Mesenchymal stem cell (in vitro differentiated cells and primary cell): ENCODE data around the gene TBC1D8.
A peak's percentile ranks its signal among the peaks of the same experiment; 100 is the strongest.

Experiments
- DNase-seq: peaks from one replicate; pipeline ENCODE4 v3.0.0-alpha.2; 2013
- H2AFZ ChIP-seq: one replicate; pipeline ENCODE4 v1.6.1; 2013; ENCODE audit warnings: low read depth, mild to moderate bottlenecking, control low read depth, inconsistent platforms, low read length, moderate library complexity
- H2AK5ac ChIP-seq: 2 replicates; pipeline ENCODE4 v1.6.1; 2013; ENCODE audit warnings: low read length, moderate library complexity, mild to moderate bottlenecking, inconsistent platforms; ENCODE audit not compliant: severe bottlenecking
- H2BK120ac ChIP-seq: one replicate; pipeline ENCODE4 v1.6.1; 2013; ENCODE audit warnings: low read depth, mild to moderate bottlenecking, inconsistent platforms, low read length, moderate library complexity
- H2BK12ac ChIP-seq, 2 experiments: one replicate each; pipeline ENCODE4 v1.6.1; 2013; ENCODE audit warnings: inconsistent platforms in 2 of 2, low read length in 2 of 2, mild to moderate bottlenecking in 2 of 2, moderate library complexity in 2 of 2, control low read depth in 1 of 2
- H2BK15ac ChIP-seq: one replicate; pipeline ENCODE4 v1.6.1; 2013; ENCODE audit warnings: mild to moderate bottlenecking, low read depth, inconsistent platforms; ENCODE audit not compliant: poor library complexity, severe bottlenecking
- H2BK5ac ChIP-seq: 2 replicates; pipeline ENCODE4 v1.6.1; 2013; ENCODE audit warnings: low read depth, mild to moderate bottlenecking, low read length, control low read depth, inconsistent platforms; ENCODE audit not compliant: poor library complexity, severe bottlenecking
- H3K14ac ChIP-seq, 2 experiments: one replicate each; pipeline ENCODE4 v1.6.1; 2013; ENCODE audit warnings: inconsistent platforms in 2 of 2, low read length in 2 of 2, control low read depth in 1 of 2, mild to moderate bottlenecking in 1 of 2, moderate library complexity in 1 of 2
- H3K18ac ChIP-seq, 2 experiments: one replicate each; pipeline ENCODE4 v1.6.1; 2013; ENCODE audit warnings: inconsistent platforms in 2 of 2, low read length in 2 of 2, control low read depth in 1 of 2, low read depth in 1 of 2, mild to moderate bottlenecking in 1 of 2
- H3K23ac ChIP-seq, 2 experiments: one replicate each; pipeline ENCODE4 v1.6.1; 2013; ENCODE audit warnings: inconsistent platforms in 2 of 2, low read length in 2 of 2, mild to moderate bottlenecking in 2 of 2, moderate library complexity in 2 of 2, control low read depth in 1 of 2
- H3K27ac ChIP-seq: 2 replicates; pipeline ENCODE4 v1.5.1; 2013; ENCODE audit warnings: mild to moderate bottlenecking, moderate library complexity, low read length, control low read depth, inconsistent platforms; ENCODE audit not compliant: poor library complexity, severe bottlenecking
- H3K27me3 ChIP-seq, 2 experiments: 2 replicates each; pipeline versions ENCODE4 v1.6.1 to v1.7.0; 2013; ENCODE audit warnings: low read length in 2 of 2, mild to moderate bottlenecking in 2 of 2, moderate library complexity in 2 of 2, control low read depth in 1 of 2, inconsistent platforms in 1 of 2; ENCODE audit not compliant: control insufficient read depth in 1 of 2, insufficient read depth in 1 of 2
- H3K36me3 ChIP-seq, 2 experiments: 2 replicates each; pipeline versions ENCODE4 v1.6.1 to v1.7.0; 2013; ENCODE audit warnings: low read length in 2 of 2, control low read depth in 1 of 2, inconsistent platforms in 1 of 2, low read depth in 1 of 2, mild to moderate bottlenecking in 1 of 2; ENCODE audit not compliant: insufficient read depth in 2 of 2, control insufficient read depth in 1 of 2
- H3K4ac ChIP-seq, 2 experiments: one replicate each; pipeline ENCODE4 v1.6.1; 2013; ENCODE audit warnings: inconsistent platforms in 2 of 2, low read length in 2 of 2, mild to moderate bottlenecking in 2 of 2, moderate library complexity in 2 of 2, control low read depth in 1 of 2, low read depth in 1 of 2
- H3K4me1 ChIP-seq: 2 replicates; pipeline ENCODE4 v1.6.1; 2013; ENCODE audit warnings: low read depth, low read length, control low read depth; ENCODE audit not compliant: control insufficient read depth, insufficient read depth
- H3K4me2 ChIP-seq: 2 replicates; pipeline ENCODE4 v1.6.1; 2013; ENCODE audit warnings: low read length, mild to moderate bottlenecking, inconsistent platforms; ENCODE audit not compliant: poor library complexity, severe bottlenecking
- H3K4me3 ChIP-seq, 2 experiments: 2 replicates each; pipeline versions ENCODE4 v1.5.1 to v1.7.0; 2013; ENCODE audit warnings: low read length in 2 of 2, mild to moderate bottlenecking in 2 of 2, control low read depth in 1 of 2, low read depth in 1 of 2; ENCODE audit not compliant: insufficient read depth in 1 of 2
- H3K79me1 ChIP-seq: replicated peaks from 2 replicates; pipeline ENCODE4 v1.6.1; 2013; ENCODE audit warnings: mild to moderate bottlenecking, control low read depth, low read length, inconsistent platforms; ENCODE audit not compliant: poor library complexity, severe bottlenecking
- H3K9ac ChIP-seq: 2 replicates; pipeline ENCODE4 v1.7.0; 2013; ENCODE audit warnings: mild to moderate bottlenecking, low read length, moderate library complexity
- H3K9me3 ChIP-seq: 2 replicates; pipeline ENCODE4 v1.7.0; 2013; ENCODE audit warnings: mild to moderate bottlenecking, low read length; ENCODE audit not compliant: control insufficient read depth
- H4K8ac ChIP-seq: one replicate; pipeline ENCODE4 v1.6.1; 2013; ENCODE audit warnings: inconsistent platforms, mild to moderate bottlenecking, low read length, moderate library complexity
- H4K91ac ChIP-seq: one replicate; pipeline ENCODE4 v1.6.1; 2013; ENCODE audit warnings: mild to moderate bottlenecking, low read length, inconsistent platforms
- WGBS: methylation state at CpG from one replicate; pipeline ENCODE4 v1.1.7; 2013; ENCODE audit warnings: mixed read lengths; 5-methylcytosine and 5-hydroxymethylcytosine counted together

The TBC1D8 gene

GRCh38 chr2:101108357-101108756 is 42.8 kb downstream of the TBC1D8 start:
- Histone ChIP-seq H3K36me3 (no peaks in the 10 kb centered on the region), H4K91ac (no peak overlapping the region), H3K14ac (no peak overlapping the region), H3K23ac (no peak overlapping the region), H3K27me3 (no peaks in the 10 kb centered on the region), H2AFZ (no peak overlapping the region), H2BK15ac (no peak overlapping the region), H2BK120ac (no peak overlapping the region), H2AK5ac (no peak overlapping the region), H2BK5ac (no peak overlapping the region), H3K27ac (no peak overlapping the region), H3K4ac (no peak overlapping the region), H3K9me3 (no peaks in the 10 kb centered on the region), H4K8ac (no peak overlapping the region), H3K9ac (no peak overlapping the region), H3K79me1 (peaks cover 5% of the 10 kb centered on the region), H3K4me1 (peaks cover 11% of the 10 kb centered on the region), H3K18ac (peak overlapping the region in 1 of 2 experiments; percentile 42), H3K4me2 (no peak overlapping the region), H2BK12ac (peak overlapping the region in 1 of 2 experiments; percentile 66), H3K4me3 (no peak overlapping the region)
- DNase-seq = no peak
- WGBS = 96% methylated on average over 8 of the region's 8 CpGs

GRCh38 chr2:101107241-101107640 is 43.9 kb downstream of the TBC1D8 start:
- Histone ChIP-seq H2AFZ (no peak overlapping the region), H3K9me3 (peaks cover 6% of the 10 kb centered on the region), H2BK15ac (no peak overlapping the region), H3K36me3 (no peaks in the 10 kb centered on the region), H3K27me3 (no peaks in the 10 kb centered on the region), H3K79me1 (peaks cover 5% of the 10 kb centered on the region), H3K4me3 (no peak overlapping the region), H3K18ac (no peak overlapping the region), H4K8ac (no peak overlapping the region), H4K91ac (no peak overlapping the region), H2BK12ac (peak overlapping the region in 1 of 2 experiments; percentile 29), H2BK120ac (no peak overlapping the region), H3K9ac (no peak overlapping the region), H3K23ac (no peak overlapping the region), H2BK5ac (no peak overlapping the region), H2AK5ac (no peak overlapping the region), H3K4me2 (no peak overlapping the region), H3K4me1 (peaks cover 9% of the 10 kb centered on the region), H3K27ac (no peak overlapping the region), H3K4ac (no peak overlapping the region), H3K14ac (no peak overlapping the region)
- WGBS = 79% methylated on average over 1 of the region's 1 CpG
- DNase-seq = no peak

DNA sequence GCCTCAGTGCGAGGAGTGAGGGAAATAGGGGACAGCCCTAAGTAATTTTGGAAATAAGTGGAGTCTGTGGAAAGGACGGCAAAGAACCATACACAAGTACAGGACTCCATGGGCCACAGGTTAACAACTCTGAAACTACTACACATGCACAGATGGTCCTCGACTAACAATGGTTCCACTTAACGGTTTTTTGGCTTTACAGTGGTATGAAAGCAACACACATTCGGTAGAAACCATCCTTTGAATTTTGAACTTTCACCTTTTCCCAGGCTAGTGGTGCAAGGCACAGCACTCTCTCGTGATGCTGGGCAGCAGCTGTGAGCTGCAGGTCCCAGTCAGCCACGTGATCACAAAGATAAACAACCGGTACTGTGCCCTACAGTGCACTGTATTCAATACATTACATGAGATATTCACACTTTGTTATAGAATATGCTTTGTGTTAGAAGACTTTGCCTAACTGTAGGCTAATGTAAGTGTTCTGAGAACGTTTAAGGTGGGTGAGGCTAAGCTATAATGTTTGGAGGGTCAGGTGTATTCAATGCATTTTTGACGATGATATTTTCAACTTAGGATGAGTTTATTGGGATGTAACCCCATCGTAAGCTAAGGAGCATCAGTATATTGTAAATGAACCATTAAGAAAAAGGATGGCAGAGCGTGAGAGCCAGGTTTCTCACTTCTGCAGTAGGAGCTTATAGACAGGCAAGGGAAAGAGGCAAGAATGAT is 44.6 kb downstream of the TBC1D8 start:
- H3K9ac ChIP-seq = no peak overlapping the region
- H2BK12ac ChIP-seq = peak overlapping the region in 1 of 2 experiments; percentile 29
- peak; percentile 56 for DNase-seq
- peaks cover 6% of the 10 kb centered on the region for H3K9me3 ChIP-seq
- no peak overlapping the region for H3K4me3 ChIP-seq
- no peak overlapping the region for H2BK5ac ChIP-seq
- H4K8ac ChIP-seq = peak overlapping the region; percentile 14
- peaks cover 5% of the 10 kb centered on the region for H3K79me1 ChIP-seq
- H3K18ac ChIP-seq = peak overlapping the region in 1 of 2 experiments; percentile 75
- H2AK5ac ChIP-seq = no peak overlapping the region
- WGBS = 58% methylated on average over 11 of the region's 12 CpGs
- H3K27me3 ChIP-seq = no peaks in the 10 kb centered on the region
- H3K27ac ChIP-seq = peak overlapping the region; percentile 3
- no peak overlapping the region for H3K4me2 ChIP-seq
- H2AFZ ChIP-seq = no peak overlapping the region
- H3K4ac ChIP-seq = peak overlapping the region in 1 of 2 experiments; percentile 44
- no peak overlapping the region for H4K91ac ChIP-seq
- H3K4me1 ChIP-seq = peaks cover 9% of the 10 kb centered on the region
- H2BK120ac ChIP-seq = peak overlapping the region; percentile 27
- no peaks in the 10 kb centered on the region for H3K36me3 ChIP-seq
- H3K14ac ChIP-seq = no peak overlapping the region
- no peak overlapping the region for H2BK15ac ChIP-seq
- no peak overlapping the region for H3K23ac ChIP-seq

DNA sequence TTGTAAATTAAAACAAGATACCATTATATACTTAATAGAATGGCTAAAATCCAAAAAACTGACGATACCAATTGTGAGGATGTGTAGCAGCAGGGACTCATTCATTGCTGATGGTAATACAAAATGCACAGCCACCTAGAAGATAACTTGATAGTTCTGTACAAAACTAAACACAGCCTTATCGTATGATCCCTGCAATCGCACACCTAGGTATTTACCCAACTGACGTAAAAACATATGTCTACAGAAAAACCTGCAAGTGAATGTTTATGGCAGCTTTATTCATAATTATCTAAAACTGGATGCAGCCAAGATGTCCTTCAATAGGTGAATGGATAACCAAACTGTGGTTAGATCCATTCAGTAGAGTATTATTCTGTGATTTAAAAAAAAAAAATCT is 45.5 kb downstream of the TBC1D8 start:
- no peak for DNase-seq
- peaks cover 10% of the 10 kb centered on the region for H3K9me3 ChIP-seq
- H3K9ac ChIP-seq = no peak overlapping the region
- no peak overlapping the region for H2BK120ac ChIP-seq
- H2BK15ac ChIP-seq = no peak overlapping the region
- no peak overlapping the region for H3K23ac ChIP-seq
- no peak overlapping the region for H3K14ac ChIP-seq
- no peak overlapping the region for H2BK5ac ChIP-seq
- H3K4me3 ChIP-seq = no peak overlapping the region
- no peaks in the 10 kb centered on the region for H3K27me3 ChIP-seq
- no peaks in the 10 kb centered on the region for H3K36me3 ChIP-seq
- peaks cover 5% of the 10 kb centered on the region for H3K79me1 ChIP-seq
- H2AK5ac ChIP-seq = no peak overlapping the region
- no peak overlapping the region for H3K18ac ChIP-seq
- H3K4ac ChIP-seq = no peak overlapping the region
- H4K8ac ChIP-seq = no peak overlapping the region
- no peak overlapping the region for H4K91ac ChIP-seq
- no peak overlapping the region for H2AFZ ChIP-seq
- H2BK12ac ChIP-seq = no peak overlapping the region
- H3K4me1 ChIP-seq = peaks cover 6% of the 10 kb centered on the region
- no peak overlapping the region for H3K27ac ChIP-seq
- H3K4me2 ChIP-seq = no peak overlapping the region
- 98% methylated on average over 2 of the region's 4 CpGs for WGBS
